ENCODE results near the gene MSH2. TPM values are rescaled to one million over a fixed set of nuclear protein-coding genes. Genes with fewer than 3 reads are reported as not detected.

MSH2 gene
- total RNA-seq, 1 experiment from 2014 or later: 139 TPM

DNA sequence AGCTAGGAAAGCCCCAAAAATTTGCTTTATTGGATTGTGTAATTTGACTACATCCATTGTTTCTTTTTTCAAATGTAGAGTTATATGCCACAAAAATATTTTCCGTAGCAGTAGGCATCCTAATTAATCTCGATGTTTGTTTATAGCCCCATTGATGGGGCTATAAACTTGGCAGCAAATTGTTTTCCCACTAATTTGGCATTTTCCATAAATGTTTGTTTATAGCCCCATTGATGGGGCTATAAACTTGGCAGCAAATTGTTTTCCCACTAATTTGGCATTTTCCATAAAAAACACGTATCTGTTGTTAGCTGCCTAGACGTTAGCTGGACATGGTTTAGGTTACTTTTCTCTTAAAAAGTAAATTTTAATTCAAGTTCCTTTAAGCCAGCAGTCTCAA lies 23.8 kb downstream of the MSH2 start:
- peaks cover 81 to 92% (median 86%) of the 10 kb centered on the region in 3 experiments for H3K36me3 Mint-ChIP-seq (ENCODE audit: insufficient read depth in 1 of 3, low read depth in 3 of 3)
- peaks cover 9 to 12% of the 10 kb centered on the region in 2 experiments for H3K9me3 Mint-ChIP-seq
- H3K27me3 ChIP-seq (ENCODE audit: insufficient read depth, low read length): no peaks in the 10 kb centered on the region
- H2BK5ac ChIP-seq (ENCODE audit: insufficient read length, low read length): no peak overlapping the region
- no peak overlapping the region for H2BK12ac ChIP-seq (ENCODE audit: insufficient read length, low read depth, low read length)
- H4K91ac ChIP-seq (ENCODE audit: insufficient read length, low read depth, low read length): no peak overlapping the region
- no peak overlapping the region for H2BK15ac ChIP-seq (ENCODE audit: low read depth, low read length)
- H3K27ac Mint-ChIP-seq: no peak overlapping the region
- no peak overlapping the region for H4K5ac ChIP-seq (ENCODE audit: insufficient read length, low read depth, low read length)
- H4K8ac ChIP-seq (replicated peaks; ENCODE audit: insufficient read length, low read depth, low read length): no peak overlapping the region
- H3K79me1 ChIP-seq (ENCODE audit: insufficient read depth, low read depth, low read length, poor library complexity, severe bottlenecking): peaks cover 2% of the 10 kb centered on the region
- H3K4me3 Mint-ChIP-seq: no peak overlapping the region
- no peak overlapping the region for H2AK5ac ChIP-seq (ENCODE audit: insufficient read length, low read length)
- no peaks in the 10 kb centered on the region for H4K20me1 ChIP-seq (ENCODE audit: control insufficient read depth, insufficient read depth, insufficient read length)
- DNase-seq: no peak
- H3K56ac ChIP-seq (ENCODE audit: insufficient read length, low read depth, low read length): no peak overlapping the region
- no peak overlapping the region for H3K4ac ChIP-seq (ENCODE audit: low read depth, low read length)
- H3K79me2 ChIP-seq (ENCODE audit: insufficient read depth, low read length): no peaks in the 10 kb centered on the region
- no peak overlapping the region for H2BK120ac ChIP-seq (ENCODE audit: low read depth, low read length, poor library complexity, severe bottlenecking)
- no CpG with 5 or more reads among the region's 4 CpGs for WGBS (ENCODE audit: extremely low coverage, insufficient read length, low lambda C conversion rate)
- H3K14ac ChIP-seq (ENCODE audit: insufficient read depth, low read length): no peak overlapping the region
- no peaks in the 10 kb centered on the region for H3K23me2 ChIP-seq (ENCODE audit: insufficient read length, low read depth, low read length, poor library complexity, severe bottlenecking)
- H2BK20ac ChIP-seq (ENCODE audit: low read depth, low read length, poor library complexity, severe bottlenecking): no peak overlapping the region
- no peak overlapping the region for H3K23ac ChIP-seq (ENCODE audit: insufficient read length, low read depth, low read length)
- no peaks in the 10 kb centered on the region; the same call in 1 of the 2 replicates for H3K27me3 Mint-ChIP-seq (ENCODE audit: low read depth)
- no peak overlapping the region for H3K4me2 ChIP-seq (ENCODE audit: insufficient read depth, insufficient read length, low read length)
- no peaks in the 10 kb centered on the region for H3K4me1 ChIP-seq (ENCODE audit: insufficient read depth, low read length)
- no peak overlapping the region for H3K9ac ChIP-seq (ENCODE audit: extremely low read depth, insufficient read length, low read length)
- H3K9me3 ChIP-seq (ENCODE audit: control insufficient read depth, low read depth, low read length): peaks cover 7% of the 10 kb centered on the region
- TF ChIP-seq, protein P1, sequence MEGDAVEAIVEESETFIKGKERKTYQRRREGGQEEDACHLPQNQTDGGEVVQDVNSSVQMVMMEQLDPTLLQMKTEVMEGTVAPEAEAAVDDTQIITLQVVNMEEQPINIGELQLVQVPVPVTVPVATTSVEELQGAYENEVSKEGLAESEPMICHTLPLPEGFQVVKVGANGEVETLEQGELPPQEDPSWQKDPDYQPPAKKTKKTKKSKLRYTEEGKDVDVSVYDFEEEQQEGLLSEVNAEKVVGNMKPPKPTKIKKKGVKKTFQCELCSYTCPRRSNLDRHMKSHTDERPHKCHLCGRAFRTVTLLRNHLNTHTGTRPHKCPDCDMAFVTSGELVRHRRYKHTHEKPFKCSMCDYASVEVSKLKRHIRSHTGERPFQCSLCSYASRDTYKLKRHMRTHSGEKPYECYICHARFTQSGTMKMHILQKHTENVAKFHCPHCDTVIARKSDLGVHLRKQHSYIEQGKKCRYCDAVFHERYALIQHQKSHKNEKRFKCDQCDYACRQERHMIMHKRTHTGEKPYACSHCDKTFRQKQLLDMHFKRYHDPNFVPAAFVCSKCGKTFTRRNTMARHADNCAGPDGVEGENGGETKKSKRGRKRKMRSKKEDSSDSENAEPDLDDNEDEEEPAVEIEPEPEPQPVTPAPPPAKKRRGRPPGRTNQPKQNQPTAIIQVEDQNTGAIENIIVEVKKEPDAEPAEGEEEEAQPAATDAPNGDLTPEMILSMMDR (conservative IDR thresholded peaks at IDR 0.05): no peak
- peaks cover 0 to 2% of the 10 kb centered on the region in 2 experiments; a peak in 2 of 4 replicates for H3K4me1 Mint-ChIP-seq
- H3K18ac ChIP-seq (ENCODE audit: insufficient read length, low read depth, low read length): no peak overlapping the region
- no peak overlapping the region for H3T11ph ChIP-seq (ENCODE audit: low read length)
- no peak overlapping the region for H3K27ac ChIP-seq (ENCODE audit: insufficient read length, low read depth, low read length)
- H2AFZ ChIP-seq (ENCODE audit: low read length): no peak overlapping the region
